ENCODE results near the gene IGFBP6. TPM values are rescaled to one million over a fixed set of nuclear protein-coding genes. Genes with fewer than 3 reads are reported as not detected.

Gene IGFBP6
- total RNA-seq, 1 donor from 2014 or later: 102 TPM

DNA sequence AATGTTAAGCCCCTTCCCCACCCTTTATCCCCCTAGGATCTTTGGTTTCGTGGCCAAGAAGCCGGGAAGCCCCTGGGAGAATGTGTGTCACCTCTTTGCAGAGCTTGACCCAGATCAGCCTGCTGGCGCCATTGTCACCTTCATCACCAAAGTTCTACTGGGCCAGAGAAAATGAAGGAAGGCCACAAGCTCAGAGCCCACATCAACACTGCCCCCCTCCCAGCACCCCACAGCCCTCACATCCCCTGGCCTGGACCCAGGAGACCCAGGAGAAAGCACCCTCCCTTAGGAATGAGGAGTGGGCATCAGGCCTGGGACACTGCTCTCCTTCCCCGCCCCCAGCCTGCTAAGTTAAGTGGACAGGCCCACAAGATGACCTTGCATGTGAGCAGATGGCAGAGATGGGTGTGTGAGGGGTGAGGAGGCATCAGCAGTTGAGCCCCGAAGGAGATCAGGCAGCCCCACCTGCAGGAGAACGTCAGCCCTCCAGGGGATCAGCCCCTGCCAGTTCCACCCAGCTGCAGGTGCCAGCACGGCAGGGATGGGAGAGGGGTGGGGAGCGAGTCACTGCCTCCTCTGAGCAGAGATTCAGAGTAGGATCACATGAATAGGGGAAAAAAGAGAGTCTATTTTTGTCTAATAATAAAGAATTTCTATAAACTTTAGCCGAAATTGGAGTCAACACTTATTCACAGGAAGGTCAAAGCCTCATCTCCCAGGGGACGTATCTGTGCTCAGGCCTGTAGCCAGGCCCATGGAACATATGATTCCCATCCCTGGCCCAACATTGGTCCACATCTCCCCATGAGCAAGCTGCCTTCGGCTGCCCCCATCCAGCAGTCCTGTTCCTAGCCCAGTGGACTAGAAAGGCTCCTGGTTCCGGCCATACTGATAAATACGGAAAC is 33.5 kb upstream of the IGFBP6 start:
- TF ChIP-seq, protein P1, sequence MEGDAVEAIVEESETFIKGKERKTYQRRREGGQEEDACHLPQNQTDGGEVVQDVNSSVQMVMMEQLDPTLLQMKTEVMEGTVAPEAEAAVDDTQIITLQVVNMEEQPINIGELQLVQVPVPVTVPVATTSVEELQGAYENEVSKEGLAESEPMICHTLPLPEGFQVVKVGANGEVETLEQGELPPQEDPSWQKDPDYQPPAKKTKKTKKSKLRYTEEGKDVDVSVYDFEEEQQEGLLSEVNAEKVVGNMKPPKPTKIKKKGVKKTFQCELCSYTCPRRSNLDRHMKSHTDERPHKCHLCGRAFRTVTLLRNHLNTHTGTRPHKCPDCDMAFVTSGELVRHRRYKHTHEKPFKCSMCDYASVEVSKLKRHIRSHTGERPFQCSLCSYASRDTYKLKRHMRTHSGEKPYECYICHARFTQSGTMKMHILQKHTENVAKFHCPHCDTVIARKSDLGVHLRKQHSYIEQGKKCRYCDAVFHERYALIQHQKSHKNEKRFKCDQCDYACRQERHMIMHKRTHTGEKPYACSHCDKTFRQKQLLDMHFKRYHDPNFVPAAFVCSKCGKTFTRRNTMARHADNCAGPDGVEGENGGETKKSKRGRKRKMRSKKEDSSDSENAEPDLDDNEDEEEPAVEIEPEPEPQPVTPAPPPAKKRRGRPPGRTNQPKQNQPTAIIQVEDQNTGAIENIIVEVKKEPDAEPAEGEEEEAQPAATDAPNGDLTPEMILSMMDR (conservative IDR thresholded peaks at IDR 0.05; ENCODE audit: low read depth, low read length): no peak

DNA sequence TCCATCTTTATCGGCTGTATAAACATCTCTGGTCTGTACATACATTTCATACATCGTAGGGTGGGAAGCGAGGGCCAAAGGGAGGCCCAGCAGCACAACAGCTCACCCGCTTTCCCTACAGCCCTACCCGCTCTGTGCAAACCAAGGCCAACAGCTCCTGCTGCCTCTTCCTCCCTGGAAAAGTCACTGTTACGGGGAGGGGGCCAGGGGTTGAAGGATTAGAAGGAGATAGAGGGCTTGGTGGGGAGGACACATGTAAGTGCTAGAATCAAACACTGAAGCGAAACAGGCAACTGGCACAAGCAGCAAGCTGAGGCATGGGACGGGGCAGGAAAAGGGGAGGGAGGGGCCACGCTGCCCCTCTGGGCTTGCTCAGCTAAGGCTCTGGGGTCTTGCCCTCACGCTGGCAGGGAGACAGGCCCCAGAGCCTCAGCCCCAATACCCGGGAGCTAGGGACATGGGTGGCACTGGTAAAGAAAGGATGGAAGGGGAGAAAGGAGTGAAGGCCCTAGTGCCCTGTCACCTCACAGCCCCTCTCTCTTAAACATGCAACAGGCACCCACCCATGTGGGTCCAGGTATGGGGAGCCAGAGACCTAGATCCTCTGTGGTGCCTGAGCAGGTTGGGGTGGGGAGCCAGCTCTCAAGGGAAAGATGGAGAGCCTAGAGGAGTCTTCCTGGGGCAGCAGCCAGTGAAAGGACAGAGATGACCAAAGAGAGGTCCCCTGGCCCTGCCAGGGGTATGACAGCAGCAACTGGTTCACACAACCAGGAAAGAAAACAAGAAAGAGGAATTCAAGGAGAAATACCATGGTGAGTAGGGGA is 32.6 kb upstream of the IGFBP6 start:
- TF ChIP-seq, protein P1 (conservative IDR thresholded peaks at IDR 0.05; ENCODE audit: low read depth, low read length): no peak
- no peak for DNase-seq (ENCODE audit: low read depth)
- H3K4me3 ChIP-seq (ENCODE audit: low read depth, low read length): no peak overlapping the region

More for the DNA sequence above, 33.5 kb upstream of the IGFBP6 start:
- no peak overlapping the region for H3K4me3 ChIP-seq (ENCODE audit: low read depth, low read length)
- no peak for DNase-seq (ENCODE audit: low read depth)

DNA sequence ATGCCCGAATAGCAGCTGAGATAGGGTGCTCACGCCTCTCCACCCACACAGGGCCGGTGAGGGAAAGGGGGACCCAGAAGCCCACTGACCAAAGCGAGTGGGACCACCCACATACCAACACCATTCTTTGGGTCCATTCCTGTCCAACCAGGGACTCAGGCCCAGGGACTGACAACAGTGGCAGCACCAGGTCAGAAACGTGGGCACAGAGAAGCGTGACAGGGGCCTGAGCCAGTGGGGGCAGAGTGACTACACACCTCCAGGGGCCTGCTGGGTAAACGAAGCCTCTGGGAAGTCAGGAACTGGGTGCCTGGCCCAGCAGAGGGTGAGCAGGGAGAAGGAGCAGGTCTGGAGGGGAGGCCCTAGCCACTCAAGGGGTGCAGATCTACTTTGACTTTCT is 32.0 kb upstream of the IGFBP6 start:
- H3K4me3 ChIP-seq (ENCODE audit: low read depth, low read length): no peak overlapping the region

DNA sequence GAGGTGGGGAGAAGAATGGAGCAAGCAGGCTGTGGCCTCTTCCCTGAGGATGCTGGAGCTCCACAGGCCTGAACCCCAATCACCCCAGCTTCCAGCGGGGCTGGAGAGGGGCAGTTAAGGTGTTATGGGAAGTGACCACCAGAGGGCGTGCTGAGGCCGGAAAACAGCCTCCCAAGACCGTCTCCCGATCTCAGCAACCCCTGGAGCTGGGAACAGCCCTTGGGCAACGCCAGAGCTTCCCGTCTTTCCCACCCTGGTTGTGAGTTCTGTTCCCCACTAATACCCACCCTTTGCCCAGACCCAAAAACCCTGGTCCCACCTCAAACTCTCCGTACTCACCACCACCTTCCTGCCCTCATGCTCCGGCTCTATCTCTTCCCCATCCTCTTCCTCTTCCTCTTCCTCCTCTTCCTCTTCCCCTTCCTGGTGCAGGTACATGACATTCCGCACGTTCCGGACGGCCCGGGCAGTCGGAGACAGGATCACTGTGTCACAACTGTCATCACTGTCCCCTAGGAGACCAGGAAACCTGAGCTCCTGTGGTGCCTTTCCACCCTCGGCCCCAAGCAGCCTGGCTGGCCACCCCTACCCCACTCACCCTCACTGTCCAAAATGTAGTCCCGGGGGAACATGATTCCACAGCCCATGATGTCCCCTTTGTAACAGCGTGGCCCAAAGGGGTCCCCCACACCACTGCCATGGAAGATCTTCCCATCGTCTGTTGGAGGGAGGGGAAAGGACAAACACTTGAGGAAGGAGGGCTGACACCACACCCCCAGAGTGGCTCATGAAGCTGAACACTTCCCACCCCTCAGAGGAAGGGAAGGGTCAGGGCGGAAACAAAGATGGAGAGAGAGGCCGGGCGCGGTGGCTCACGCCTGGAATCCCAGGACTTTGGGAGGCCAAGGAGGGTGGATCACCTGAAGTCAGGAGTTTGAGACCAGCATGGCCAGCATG is 31.2 kb upstream of the IGFBP6 start:
- TF ChIP-seq, protein P1 (conservative IDR thresholded peaks at IDR 0.05; ENCODE audit: low read depth, low read length): peak; percentile 85
- no peak overlapping the region for H3K4me3 ChIP-seq (ENCODE audit: low read depth, low read length)
- DNase-seq (ENCODE audit: low read depth): no peak

More for the DNA sequence above, 32.0 kb upstream of the IGFBP6 start:
- DNase-seq (ENCODE audit: low read depth): no peak
- TF ChIP-seq, protein P1 (conservative IDR thresholded peaks at IDR 0.05; ENCODE audit: low read depth, low read length): no peak

DNA sequence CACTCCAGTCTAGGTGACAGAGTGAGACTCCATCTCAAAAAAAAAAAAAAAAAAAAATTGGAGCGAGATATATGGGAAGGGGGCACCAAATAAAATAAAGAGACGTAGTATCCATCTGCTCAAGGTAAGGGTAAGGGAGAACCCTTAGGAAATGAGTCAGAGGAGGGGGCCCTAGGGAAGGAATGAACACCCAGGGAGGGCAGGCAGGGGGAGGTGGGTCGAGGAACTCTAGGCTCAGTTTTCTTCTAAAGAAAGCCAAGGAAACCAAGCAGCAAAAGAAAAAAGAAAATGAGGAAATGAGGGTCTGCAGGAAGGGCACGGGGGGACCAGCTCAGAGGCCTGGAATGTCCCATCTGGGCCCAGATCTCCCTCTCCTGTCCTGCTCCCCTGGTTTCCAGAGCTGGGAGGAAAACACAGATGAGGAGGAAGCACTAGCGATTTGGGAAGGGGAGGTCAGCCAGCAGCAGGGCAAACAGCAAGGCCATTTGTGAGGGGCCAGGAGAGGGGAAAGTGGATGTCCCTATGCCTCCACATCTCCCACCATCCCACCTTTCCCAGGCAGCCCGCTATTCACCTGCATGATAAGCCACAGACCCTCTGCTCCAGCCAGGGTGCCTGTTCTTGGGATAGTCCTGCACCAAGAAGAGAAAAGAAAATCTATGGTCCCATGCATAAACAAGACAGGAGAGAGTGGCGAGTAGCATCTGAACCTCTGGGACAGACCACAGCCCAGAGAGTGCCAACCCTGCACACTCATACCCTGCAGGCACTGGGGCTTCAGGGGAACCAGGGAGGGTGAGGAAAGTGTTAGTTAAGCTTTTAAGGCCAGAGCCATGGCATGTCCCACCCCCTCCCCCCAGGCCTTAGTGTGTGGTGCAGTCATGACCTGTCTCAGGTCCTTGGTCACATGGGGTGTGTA is 30.1 kb upstream of the IGFBP6 start:
- DNase-seq (ENCODE audit: low read depth): no peak
- TF ChIP-seq, protein P1 (conservative IDR thresholded peaks at IDR 0.05; ENCODE audit: low read depth, low read length): no peak
- H3K4me3 ChIP-seq (ENCODE audit: low read depth, low read length): no peak overlapping the region

All from epithelial cell of proximal tubule (primary cell).